ENCODE data around the gene ALOXE3.

Gene ALOXE3

DNA sequence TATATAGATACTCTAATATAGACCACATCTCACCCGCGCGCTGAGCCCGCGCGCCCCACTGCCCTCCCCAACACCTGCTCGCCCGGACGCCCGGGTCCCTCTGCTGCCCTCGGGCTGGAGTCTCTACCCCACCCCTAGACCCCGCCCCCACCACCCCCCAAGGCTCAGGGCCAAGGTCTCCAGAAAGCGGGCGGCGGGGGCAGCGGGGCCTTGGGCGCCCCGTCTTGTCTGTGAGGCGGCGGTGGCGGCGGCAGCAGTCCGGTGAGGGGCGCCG lies 3.0 kb upstream of the ALOXE3 start:
- TF ChIP-seq TEAD4 (IDR thresholded peaks at IDR 0.05): no peak
- no peak for TF ChIP-seq ZBTB7A (IDR thresholded peaks at IDR 0.05; ENCODE audit: low read depth)
- TF ChIP-seq TCF12 (IDR thresholded peaks at IDR 0.05; ENCODE audit: low read depth): no peak
- TF ChIP-seq, protein P1, sequence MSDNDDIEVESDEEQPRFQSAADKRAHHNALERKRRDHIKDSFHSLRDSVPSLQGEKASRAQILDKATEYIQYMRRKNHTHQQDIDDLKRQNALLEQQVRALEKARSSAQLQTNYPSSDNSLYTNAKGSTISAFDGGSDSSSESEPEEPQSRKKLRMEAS (IDR thresholded peaks at IDR 0.05): no peak
- TF ChIP-seq, protein P2, sequence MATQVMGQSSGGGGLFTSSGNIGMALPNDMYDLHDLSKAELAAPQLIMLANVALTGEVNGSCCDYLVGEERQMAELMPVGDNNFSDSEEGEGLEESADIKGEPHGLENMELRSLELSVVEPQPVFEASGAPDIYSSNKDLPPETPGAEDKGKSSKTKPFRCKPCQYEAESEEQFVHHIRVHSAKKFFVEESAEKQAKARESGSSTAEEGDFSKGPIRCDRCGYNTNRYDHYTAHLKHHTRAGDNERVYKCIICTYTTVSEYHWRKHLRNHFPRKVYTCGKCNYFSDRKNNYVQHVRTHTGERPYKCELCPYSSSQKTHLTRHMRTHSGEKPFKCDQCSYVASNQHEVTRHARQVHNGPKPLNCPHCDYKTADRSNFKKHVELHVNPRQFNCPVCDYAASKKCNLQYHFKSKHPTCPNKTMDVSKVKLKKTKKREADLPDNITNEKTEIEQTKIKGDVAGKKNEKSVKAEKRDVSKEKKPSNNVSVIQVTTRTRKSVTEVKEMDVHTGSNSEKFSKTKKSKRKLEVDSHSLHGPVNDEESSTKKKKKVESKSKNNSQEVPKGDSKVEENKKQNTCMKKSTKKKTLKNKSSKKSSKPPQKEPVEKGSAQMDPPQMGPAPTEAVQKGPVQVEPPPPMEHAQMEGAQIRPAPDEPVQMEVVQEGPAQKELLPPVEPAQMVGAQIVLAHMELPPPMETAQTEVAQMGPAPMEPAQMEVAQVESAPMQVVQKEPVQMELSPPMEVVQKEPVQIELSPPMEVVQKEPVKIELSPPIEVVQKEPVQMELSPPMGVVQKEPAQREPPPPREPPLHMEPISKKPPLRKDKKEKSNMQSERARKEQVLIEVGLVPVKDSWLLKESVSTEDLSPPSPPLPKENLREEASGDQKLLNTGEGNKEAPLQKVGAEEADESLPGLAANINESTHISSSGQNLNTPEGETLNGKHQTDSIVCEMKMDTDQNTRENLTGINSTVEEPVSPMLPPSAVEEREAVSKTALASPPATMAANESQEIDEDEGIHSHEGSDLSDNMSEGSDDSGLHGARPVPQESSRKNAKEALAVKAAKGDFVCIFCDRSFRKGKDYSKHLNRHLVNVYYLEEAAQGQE (IDR thresholded peaks at IDR 0.05; ENCODE audit: low read depth): no peak
- TF ChIP-seq YY1 (IDR thresholded peaks at IDR 0.05; ENCODE audit: low read depth): no peak
- TF ChIP-seq RAD21 (IDR thresholded peaks at IDR 0.05; ENCODE audit: low read depth): no peak
- no peak for TF ChIP-seq NFIC (IDR thresholded peaks at IDR 0.05)
- TF ChIP-seq, protein P3, sequence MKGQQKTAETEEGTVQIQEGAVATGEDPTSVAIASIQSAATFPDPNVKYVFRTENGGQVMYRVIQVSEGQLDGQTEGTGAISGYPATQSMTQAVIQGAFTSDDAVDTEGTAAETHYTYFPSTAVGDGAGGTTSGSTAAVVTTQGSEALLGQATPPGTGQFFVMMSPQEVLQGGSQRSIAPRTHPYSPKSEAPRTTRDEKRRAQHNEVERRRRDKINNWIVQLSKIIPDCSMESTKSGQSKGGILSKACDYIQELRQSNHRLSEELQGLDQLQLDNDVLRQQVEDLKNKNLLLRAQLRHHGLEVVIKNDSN (IDR thresholded peaks at IDR 0.05): no peak
- no peak for TF ChIP-seq EGR1 (IDR thresholded peaks at IDR 0.05)
- no peak for TF ChIP-seq FOXM1 (IDR thresholded peaks at IDR 0.05; ENCODE audit: borderline replicate concordance, low read depth)
- TF ChIP-seq CREB1 (IDR thresholded peaks at IDR 0.05; ENCODE audit: low read depth): no peak
- no peak for TF ChIP-seq EP300 (IDR thresholded peaks at IDR 0.05; ENCODE audit: borderline replicate concordance)
- TF ChIP-seq CEBPB (IDR thresholded peaks at IDR 0.05): no peak
- no peak for TF ChIP-seq TAF1 (IDR thresholded peaks at IDR 0.05; ENCODE audit: low read depth)

DNA sequence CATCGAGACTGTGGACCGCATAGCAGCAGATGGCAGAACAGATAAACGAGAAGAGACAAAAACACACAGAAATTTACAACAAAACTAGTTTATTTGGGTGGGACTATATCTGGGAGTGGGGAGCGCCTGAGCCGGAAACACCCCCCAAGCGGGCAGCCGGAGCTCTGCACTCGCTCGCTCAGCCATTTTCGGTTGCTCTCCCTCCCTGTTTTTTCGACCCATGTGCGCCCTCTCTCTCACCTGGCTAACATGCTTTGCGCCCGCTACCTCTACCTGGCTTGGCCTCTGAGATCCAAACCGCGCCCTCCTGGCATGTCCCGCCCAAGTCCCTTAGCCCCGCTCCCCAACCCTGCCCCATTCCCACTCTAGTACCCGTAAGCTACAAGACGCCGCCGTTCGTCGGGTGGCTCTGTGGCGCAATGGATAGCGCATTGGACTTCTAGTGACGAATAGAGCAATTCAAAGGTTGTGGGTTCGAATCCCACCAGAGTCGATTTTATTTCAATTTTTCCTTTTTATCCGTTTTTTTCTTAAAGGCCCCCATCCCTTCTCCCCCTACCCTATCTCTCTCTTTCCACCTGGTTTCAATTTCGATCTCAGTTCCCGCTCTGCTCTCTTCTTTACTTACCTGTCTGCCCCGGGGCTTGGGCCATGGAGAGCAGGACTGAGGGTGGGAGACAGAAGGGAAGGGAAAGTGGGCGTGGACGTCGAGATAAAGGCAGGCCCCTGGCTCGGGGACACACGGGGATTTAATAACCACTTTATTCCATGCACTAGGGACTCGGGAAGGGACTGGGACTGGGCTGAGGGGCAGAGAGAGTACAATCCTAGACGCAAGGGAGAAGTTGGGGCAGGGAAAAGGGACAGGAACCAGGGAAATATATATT lies 2.4 kb upstream of the ALOXE3 start:
- TF ChIP-seq CREB1 (IDR thresholded peaks at IDR 0.05; ENCODE audit: low read depth) (no peak), NFIC (IDR thresholded peaks at IDR 0.05) (no peak), YY1 (IDR thresholded peaks at IDR 0.05; ENCODE audit: low read depth) (no peak; the same call in 1 of the 2 replicates), CEBPB (IDR thresholded peaks at IDR 0.05) (peak; percentile 75), FOXM1 (IDR thresholded peaks at IDR 0.05; ENCODE audit: borderline replicate concordance, low read depth) (no peak), RAD21 (IDR thresholded peaks at IDR 0.05; ENCODE audit: low read depth) (no peak), EGR1 (IDR thresholded peaks at IDR 0.05) (no peak), EP300 (IDR thresholded peaks at IDR 0.05; ENCODE audit: borderline replicate concordance) (no peak; the same call in 1 of the 2 replicates), TCF12 (IDR thresholded peaks at IDR 0.05; ENCODE audit: low read depth) (0 out of 2 replicates have a peak, but pooled peaks have one; percentile 42), ZBTB7A (IDR thresholded peaks at IDR 0.05; ENCODE audit: low read depth) (0 out of 2 replicates have a peak, but pooled peaks have one; percentile 53), TEAD4 (IDR thresholded peaks at IDR 0.05) (peak; percentile 94), TAF1 (IDR thresholded peaks at IDR 0.05; ENCODE audit: low read depth) (no peak)
- TF ChIP-seq, protein P3 (IDR thresholded peaks at IDR 0.05): peak; percentile 15; the same call in 1 of the 2 replicates
- TF ChIP-seq, protein P2 (IDR thresholded peaks at IDR 0.05; ENCODE audit: low read depth): no peak
- TF ChIP-seq, protein P1 (IDR thresholded peaks at IDR 0.05): peak; percentile 30

DNA sequence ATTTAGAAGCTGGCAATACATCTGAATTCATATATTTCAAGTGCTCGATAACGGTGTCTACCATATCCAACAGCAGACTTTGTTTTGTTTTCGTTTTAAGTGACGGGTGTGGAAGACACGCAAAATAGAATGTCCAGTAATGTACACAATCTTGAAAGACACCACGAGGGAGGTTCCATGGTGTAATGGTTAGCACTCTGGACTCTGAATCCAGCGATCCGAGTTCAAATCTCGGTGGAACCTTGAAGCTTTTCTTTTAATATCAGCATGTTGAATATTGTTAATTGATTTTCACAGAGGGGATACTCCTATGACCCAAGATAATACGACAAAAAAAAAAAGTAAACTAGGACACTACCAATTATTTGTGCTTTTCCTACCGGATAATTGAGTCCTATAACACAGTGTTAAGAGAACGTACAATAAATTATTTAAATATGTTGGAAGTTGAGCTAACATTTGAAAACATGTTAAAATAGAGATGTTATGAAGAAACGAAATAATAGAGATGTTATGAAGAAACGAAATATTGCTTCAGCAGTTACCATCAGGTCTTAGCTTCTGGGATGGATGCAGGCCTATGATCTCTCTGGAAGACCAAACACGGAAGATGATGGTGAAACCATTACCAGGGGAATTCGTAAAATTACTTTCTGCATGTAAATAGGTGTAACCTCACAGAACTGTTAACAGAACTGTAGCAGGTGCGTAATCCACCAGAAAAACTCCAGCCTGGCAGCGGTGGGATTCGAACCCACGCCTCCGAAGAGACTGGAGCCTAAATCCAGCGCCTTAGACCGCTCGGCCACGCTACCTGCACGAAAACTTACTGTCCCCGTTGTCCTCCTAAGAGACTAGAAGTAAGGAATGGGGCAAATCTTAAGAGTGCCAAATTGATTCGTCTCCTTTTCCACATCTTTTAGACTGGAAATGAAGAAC lies 1.5 kb upstream of the ALOXE3 start:
- TF ChIP-seq YY1 (IDR thresholded peaks at IDR 0.05; ENCODE audit: low read depth) (no peak), TAF1 (IDR thresholded peaks at IDR 0.05; ENCODE audit: low read depth) (no peak), EP300 (IDR thresholded peaks at IDR 0.05; ENCODE audit: borderline replicate concordance) (no peak; the same call in 1 of the 2 replicates), RAD21 (IDR thresholded peaks at IDR 0.05; ENCODE audit: low read depth) (no peak), TCF12 (IDR thresholded peaks at IDR 0.05; ENCODE audit: low read depth) (peak; percentile 24; the same call in 1 of the 2 replicates), NFIC (IDR thresholded peaks at IDR 0.05) (peak; percentile 10; the same call in 1 of the 2 replicates), ZBTB7A (IDR thresholded peaks at IDR 0.05; ENCODE audit: low read depth) (no peak), EGR1 (IDR thresholded peaks at IDR 0.05) (no peak), FOXM1 (IDR thresholded peaks at IDR 0.05; ENCODE audit: borderline replicate concordance, low read depth) (peak; percentile 34; the same call in 1 of the 2 replicates), TEAD4 (IDR thresholded peaks at IDR 0.05) (peak; percentile 95), CEBPB (IDR thresholded peaks at IDR 0.05) (peak; percentile 62; the same call in 1 of the 2 replicates), CREB1 (IDR thresholded peaks at IDR 0.05; ENCODE audit: low read depth) (0 out of 2 replicates have a peak, but pooled peaks have one; percentile 24)
- TF ChIP-seq, protein P3 (IDR thresholded peaks at IDR 0.05): 0 out of 2 replicates have a peak, but pooled peaks have one; percentile 6
- TF ChIP-seq, protein P2 (IDR thresholded peaks at IDR 0.05; ENCODE audit: low read depth): no peak
- TF ChIP-seq, protein P1 (IDR thresholded peaks at IDR 0.05): peak; percentile 46; the same call in 1 of the 2 replicates
